GM20000 (cell line): ENCODE results near the gene MINDY4.

Experiments
- DNase-seq: peaks from one replicate; pipeline ENCODE4 v3.0.0; 2012; ENCODE audit warnings: low spot score
- CTCF ChIP-seq: IDR thresholded peaks from 2 replicates; pipeline ENCODE4 v1.5.1; 2012; ENCODE audit warnings: mild to moderate bottlenecking, control low read depth; ENCODE audit errors: extremely low read depth, missing control alignments

MINDY4 gene

DNA sequence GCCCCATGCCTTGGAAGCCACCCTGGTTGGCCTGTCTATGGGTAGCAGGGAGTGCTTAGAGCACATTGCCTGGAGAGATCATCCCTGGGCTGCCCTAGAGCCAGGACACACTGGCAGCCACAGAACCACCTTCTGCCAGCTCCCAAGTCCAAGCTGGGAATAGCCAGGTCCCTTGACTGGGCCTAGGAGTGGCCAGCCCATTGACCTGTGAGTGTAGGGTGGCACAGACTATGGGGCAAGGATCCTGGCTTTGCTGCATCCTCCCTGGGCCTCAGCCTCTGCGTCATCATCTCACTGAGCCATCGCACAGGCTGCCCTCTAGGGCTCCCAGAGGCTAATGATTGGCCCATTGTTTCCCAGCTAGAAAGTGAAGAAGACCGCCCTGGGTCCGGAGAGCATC is 147.5 kb downstream of the MINDY4 start:
- no peak for DNase-seq
- no peak for TF ChIP-seq CTCF

- DNase-seq = no peak
- TF ChIP-seq CTCF = no peak
Measured at GRCh38 chr7:30920021-30920583, 148.9 kb downstream of the MINDY4 start.

DNA sequence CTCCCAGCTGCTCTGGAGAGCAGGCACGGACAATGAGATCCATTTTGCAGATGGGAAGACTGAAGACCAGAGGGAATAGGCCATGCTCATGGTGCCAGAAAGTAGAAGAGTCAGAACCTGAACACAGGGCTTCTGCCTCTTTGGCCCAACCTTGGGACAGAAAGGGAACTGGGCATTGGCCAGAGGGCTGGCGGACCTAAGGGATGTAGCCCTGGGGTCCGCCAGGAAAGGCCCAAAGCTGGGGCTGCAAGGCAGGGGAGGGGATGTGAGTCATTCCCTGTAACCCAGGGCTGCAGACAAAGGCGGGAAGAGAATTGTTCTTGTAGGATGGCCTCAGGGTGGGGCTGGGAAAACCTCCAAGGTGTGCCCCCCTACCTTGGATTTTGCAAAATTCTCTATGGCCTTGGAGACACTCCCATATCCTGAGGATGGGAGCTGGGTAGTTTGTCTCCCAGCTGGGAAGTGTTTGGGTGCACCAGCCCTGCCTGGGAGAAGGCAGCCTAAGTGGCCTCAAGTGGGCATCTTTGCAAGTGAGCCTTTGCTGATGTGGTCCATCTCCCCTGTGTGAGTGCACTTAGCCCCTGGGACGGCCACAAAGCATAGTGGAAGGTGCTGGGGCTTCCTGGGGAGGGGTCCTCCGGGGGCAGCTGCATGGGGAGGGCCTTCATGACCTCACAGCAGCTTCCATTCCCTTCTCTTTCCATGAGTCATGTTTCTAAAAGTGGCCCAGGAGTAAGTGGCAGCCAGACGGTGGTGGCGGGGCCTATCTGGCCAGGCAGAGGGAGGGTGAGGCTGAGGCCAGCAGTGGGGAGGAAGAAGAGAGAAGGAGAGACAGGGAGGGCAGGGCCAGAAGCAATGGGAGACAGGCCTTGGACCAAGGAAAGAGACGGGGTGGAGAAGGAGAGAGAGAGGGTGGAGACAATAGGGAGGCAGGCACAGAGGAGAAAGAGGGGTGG is 149.6 kb downstream of the MINDY4 start:
- no peak for TF ChIP-seq CTCF
- DNase-seq = no peak

- TF ChIP-seq CTCF = no peak
Measured at GRCh38 chr7:30921540-30922401, 150.6 kb downstream of the MINDY4 start.

DNA sequence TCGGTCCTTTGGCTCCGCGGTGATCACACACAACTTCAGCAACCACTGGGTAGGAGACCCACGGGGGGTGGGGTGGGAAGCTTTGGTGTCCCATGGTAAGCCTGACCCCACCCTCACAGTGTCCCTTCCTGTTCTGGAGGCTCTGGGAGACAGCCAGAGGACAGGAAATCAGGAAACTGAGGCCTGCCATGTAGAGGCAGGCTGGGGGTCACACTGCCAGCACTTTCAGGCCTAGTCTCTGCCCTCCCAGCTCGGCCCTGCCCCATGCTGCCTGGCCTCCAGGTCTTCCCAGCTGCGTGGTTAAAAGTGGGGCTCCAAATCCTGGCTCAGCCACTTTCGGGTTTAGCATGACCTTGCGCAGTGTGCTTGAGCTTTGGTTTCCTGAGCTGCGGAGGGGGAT is 151.4 kb downstream of the MINDY4 start:
- no peak for DNase-seq
- TF ChIP-seq CTCF = no peak

More at GRCh38 chr7:30921540-30922401, 150.6 kb downstream of the MINDY4 start:
- DNase-seq = no peak

DNA sequence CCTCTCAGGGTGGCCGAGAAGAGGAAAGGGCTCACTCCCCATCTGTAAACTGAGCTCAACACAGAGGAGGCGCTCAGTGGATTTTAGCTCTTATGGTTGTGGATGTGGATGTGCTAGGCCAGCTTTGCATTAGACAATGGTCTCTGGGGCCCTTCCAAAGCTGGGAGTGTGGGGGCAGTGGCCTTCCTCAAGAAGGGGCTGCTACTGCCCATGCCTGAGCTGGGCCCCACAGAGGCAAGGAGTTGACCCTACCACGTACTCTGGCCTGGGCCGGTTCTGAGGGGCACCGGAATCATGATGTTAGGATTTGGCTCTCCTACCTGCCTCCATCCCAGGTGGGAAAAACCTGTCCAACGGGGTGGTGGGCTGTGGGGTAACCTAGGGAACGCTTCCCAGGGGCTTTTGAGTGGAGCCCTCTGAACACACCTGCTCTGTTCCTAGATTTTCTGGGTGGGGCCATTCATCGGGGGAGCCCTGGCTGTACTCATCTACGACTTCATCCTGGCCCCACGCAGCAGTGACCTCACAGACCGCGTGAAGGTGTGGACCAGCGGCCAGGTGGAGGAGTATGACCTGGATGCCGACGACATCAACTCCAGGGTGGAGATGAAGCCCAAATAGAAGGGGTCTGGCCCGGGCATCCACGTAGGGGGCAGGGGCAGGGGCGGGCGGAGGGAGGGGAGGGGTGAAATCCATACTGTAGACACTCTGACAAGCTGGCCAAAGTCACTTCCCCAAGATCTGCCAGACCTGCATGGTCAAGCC is 152.0 kb downstream of the MINDY4 start:
- no peak for TF ChIP-seq CTCF
- DNase-seq = no peak
